Measurements from ENCODE around the gene ABCA13. TPM values are rescaled to one million over a fixed set of nuclear protein-coding genes. Genes with fewer than 3 reads are reported as not detected.

The ABCA13 gene
- total RNA-seq, 1 donor from 2014 or later, result not detected

GRCh38 chr7:48416327-48416908, 245.2 kb downstream of the ABCA13 start:
- Histone ChIP-seq H3K4me1 (no peaks in the 10 kb centered on the region), H3K4me3 (no peak overlapping the region), H3K36me3 (no peaks in the 10 kb centered on the region), H3K27me3 (ENCODE audit: low read depth) (no peaks in the 10 kb centered on the region), H3K9me3 (replicated peaks) (no peaks in the 10 kb centered on the region), H3K27ac (replicated peaks) (no peak overlapping the region)
- intact Hi-C loops (cut with micrococcal nuclease), result no loop called here
- DNase-seq, result no peak
- no peak for TF ChIP-seq CTCF (IDR thresholded peaks at IDR 0.05; ENCODE audit: borderline replicate concordance)

- Histone ChIP-seq H3K4me3 (no peak overlapping the region), H3K27ac (replicated peaks) (no peak overlapping the region), H3K36me3 (no peaks in the 10 kb centered on the region), H3K4me1 (no peaks in the 10 kb centered on the region), H3K27me3 (ENCODE audit: low read depth) (no peaks in the 10 kb centered on the region), H3K9me3 (replicated peaks) (no peaks in the 10 kb centered on the region)
- no peak for DNase-seq
- intact Hi-C loops (cut with micrococcal nuclease), result no loop called here
- no peak for TF ChIP-seq CTCF (IDR thresholded peaks at IDR 0.05; ENCODE audit: borderline replicate concordance)
Measured at GRCh38 chr7:48419401-48419800, 248.1 kb downstream of the ABCA13 start.

- intact Hi-C loops (cut with micrococcal nuclease), result no loop called here
- no peak for TF ChIP-seq CTCF (IDR thresholded peaks at IDR 0.05; ENCODE audit: borderline replicate concordance)
- Histone ChIP-seq H3K27ac (replicated peaks) (no peak overlapping the region), H3K4me1 (no peaks in the 10 kb centered on the region), H3K9me3 (replicated peaks) (no peaks in the 10 kb centered on the region), H3K27me3 (ENCODE audit: low read depth) (no peaks in the 10 kb centered on the region), H3K36me3 (no peaks in the 10 kb centered on the region), H3K4me3 (no peak overlapping the region)
- DNase-seq, result no peak
Measured at GRCh38 chr7:48420206-48420605, 248.9 kb downstream of the ABCA13 start.

GRCh38 chr7:48421357-48421756, 250.1 kb downstream of the ABCA13 start:
- TF ChIP-seq CTCF (IDR thresholded peaks at IDR 0.05; ENCODE audit: borderline replicate concordance), result no peak
- H3K4me1 ChIP-seq, result no peaks in the 10 kb centered on the region

GRCh38 chr7:48424731-48425130, 253.5 kb downstream of the ABCA13 start:
- no peaks in the 10 kb centered on the region for H3K4me1 ChIP-seq
- no peaks in the 10 kb centered on the region for H3K27me3 ChIP-seq (ENCODE audit: low read depth)
- no peak overlapping the region for H3K27ac ChIP-seq (replicated peaks)
- peak; percentile 65 for TF ChIP-seq CTCF (IDR thresholded peaks at IDR 0.05; ENCODE audit: borderline replicate concordance)
- intact Hi-C loops (cut with micrococcal nuclease), result no loop called here
- DNase-seq, result no peak
- no peak overlapping the region for H3K4me3 ChIP-seq
- no peaks in the 10 kb centered on the region for H3K9me3 ChIP-seq (replicated peaks)
- no peaks in the 10 kb centered on the region for H3K36me3 ChIP-seq

More at GRCh38 chr7:48421357-48421756, 250.1 kb downstream of the ABCA13 start:
- Histone ChIP-seq H3K27me3 (ENCODE audit: low read depth) (no peaks in the 10 kb centered on the region), H3K9me3 (replicated peaks) (no peaks in the 10 kb centered on the region), H3K36me3 (no peaks in the 10 kb centered on the region), H3K27ac (replicated peaks) (no peak overlapping the region), H3K4me3 (no peak overlapping the region)
- intact Hi-C loops (cut with micrococcal nuclease), result no loop called here
- no peak for DNase-seq

Measured in left ventricle myocardium inferior (tissue), 1 donor.